GM12873 (cell line): ENCODE data around the gene GINS2.

Source experiments
- CTCF ChIP-seq: IDR thresholded peaks from 2 replicates; pipeline ENCODE4 v1.5.1; 2012; ENCODE audit warnings: low read depth, mild to moderate bottlenecking, moderate library complexity, low read length, control low read depth; ENCODE audit not compliant: insufficient read depth; ENCODE audit errors: missing control alignments

Gene GINS2

GRCh38 chr16:85686912-85687591 is 1.7 kb downstream of the GINS2 start:
- TF ChIP-seq CTCF: no peak

GRCh38 chr16:85685251-85685650 is 3.5 kb downstream of the GINS2 start:
- TF ChIP-seq CTCF: no peak

GRCh38 chr16:85683363-85683762 is 5.4 kb downstream of the GINS2 start:
- no peak for TF ChIP-seq CTCF

GRCh38 chr16:85682516-85682915 is 6.2 kb downstream of the GINS2 start:
- no peak for TF ChIP-seq CTCF

GRCh38 chr16:85681255-85681654 is 7.5 kb downstream of the GINS2 start:
- no peak for TF ChIP-seq CTCF

- no peak for TF ChIP-seq CTCF
Observed at GRCh38 chr16:85680352-85680944, 8.3 kb downstream of the GINS2 start.

- TF ChIP-seq CTCF: no peak
Observed at GRCh38 chr16:85679870-85680269, 8.9 kb downstream of the GINS2 start.
